22Rv1 (cell line): Measurements from ENCODE around the gene GADL1.

Experiments used
- H3K27ac ChIP-seq: fragments of 450-650 bp; 2 replicates; pipeline ENCODE4 v1.5.1; 2017
- ZFX ChIP-seq: fragments of 450-650 bp; IDR thresholded peaks from 2 replicates; pipeline ENCODE4 v1.6.1; 2017; ENCODE audit warnings: antibody characterized with exemption, borderline replicate concordance
- TF ChIP-seq, protein P1 (sequence below): fragments of 450-650 bp; IDR thresholded peaks from 2 replicates; pipeline ENCODE4 v1.5.1; 2017; ENCODE audit warnings: mild to moderate bottlenecking

Gene GADL1

DNA sequence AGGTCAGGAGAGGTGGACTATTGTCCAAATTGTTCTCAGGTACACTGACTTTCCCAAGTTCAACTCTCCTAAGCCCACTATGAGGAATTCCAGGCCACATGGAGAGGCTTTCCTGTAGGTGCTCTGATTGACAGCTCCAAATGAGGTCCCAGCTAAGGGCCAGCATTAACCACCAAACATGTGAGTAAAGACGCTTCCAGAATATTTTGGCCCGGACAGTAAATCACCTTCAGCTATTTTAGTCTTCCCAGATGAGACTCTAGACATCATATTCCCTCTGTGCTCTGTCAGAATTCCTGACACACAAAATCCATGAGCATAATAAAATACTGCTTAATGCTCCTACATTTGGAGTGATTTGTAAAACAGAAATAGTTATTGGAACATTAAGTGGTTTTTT is 152.6 kb downstream of the GADL1 start:
- TF ChIP-seq ZFX = no peak
- TF ChIP-seq, protein P1, sequence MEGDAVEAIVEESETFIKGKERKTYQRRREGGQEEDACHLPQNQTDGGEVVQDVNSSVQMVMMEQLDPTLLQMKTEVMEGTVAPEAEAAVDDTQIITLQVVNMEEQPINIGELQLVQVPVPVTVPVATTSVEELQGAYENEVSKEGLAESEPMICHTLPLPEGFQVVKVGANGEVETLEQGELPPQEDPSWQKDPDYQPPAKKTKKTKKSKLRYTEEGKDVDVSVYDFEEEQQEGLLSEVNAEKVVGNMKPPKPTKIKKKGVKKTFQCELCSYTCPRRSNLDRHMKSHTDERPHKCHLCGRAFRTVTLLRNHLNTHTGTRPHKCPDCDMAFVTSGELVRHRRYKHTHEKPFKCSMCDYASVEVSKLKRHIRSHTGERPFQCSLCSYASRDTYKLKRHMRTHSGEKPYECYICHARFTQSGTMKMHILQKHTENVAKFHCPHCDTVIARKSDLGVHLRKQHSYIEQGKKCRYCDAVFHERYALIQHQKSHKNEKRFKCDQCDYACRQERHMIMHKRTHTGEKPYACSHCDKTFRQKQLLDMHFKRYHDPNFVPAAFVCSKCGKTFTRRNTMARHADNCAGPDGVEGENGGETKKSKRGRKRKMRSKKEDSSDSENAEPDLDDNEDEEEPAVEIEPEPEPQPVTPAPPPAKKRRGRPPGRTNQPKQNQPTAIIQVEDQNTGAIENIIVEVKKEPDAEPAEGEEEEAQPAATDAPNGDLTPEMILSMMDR = no peak
- H3K27ac ChIP-seq = no peak overlapping the region

DNA sequence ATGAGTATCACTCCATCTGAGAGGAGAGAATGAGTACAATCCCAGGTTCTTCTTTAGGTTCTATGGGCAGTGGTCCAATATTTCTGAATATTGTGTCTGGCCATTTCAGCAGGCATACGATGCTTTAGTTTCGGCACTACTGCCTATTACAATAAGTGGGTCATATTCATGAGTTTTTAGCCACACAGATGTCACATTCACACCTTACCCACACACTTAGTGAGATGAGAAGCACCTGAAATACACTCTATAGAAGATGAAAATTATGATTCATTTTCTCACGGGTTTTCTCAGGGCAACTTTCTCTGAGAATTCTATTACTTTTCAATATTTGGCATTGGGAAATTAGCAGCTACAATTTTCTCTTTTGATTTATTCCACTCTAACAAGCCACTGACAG is 155.9 kb downstream of the GADL1 start:
- H3K27ac ChIP-seq = no peak overlapping the region
- TF ChIP-seq, protein P1 = no peak
- TF ChIP-seq ZFX = no peak

DNA sequence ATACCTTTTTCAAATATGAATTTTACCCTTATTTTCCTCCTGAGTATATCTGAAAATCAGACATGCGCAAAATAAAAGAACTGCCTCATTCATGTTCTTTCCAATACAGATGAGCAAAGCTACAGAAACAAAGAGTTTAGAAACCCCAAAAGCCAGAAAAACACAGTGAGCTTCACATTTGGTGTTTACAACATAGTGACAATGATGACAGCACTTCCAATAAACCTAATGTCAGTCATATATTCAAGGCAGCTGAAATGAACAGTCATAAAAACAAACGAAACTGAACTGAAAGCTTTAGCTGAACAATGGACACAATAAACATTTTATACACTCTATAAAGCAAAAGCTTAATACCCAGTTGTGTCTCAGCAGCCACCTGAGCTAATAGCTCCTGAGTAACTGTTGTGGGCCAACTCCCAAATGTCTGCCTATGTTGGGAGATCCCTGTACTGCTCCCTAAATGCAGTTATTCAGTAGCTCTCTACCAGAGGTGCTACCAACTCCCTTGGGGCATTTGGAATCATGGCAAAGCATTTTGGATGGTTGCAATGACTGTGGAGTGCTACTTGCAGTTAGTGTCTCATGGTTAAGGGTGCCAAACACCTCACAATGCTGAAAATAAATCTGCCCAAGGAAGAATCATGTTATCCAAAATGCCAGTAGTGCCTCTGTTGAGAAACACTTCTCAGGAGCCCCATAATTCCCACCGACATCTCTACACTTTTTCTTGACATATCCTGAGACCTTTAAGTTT is 156.5 kb downstream of the GADL1 start:
- TF ChIP-seq ZFX = no peak
- TF ChIP-seq, protein P1 = no peak
- no peak overlapping the region for H3K27ac ChIP-seq

DNA sequence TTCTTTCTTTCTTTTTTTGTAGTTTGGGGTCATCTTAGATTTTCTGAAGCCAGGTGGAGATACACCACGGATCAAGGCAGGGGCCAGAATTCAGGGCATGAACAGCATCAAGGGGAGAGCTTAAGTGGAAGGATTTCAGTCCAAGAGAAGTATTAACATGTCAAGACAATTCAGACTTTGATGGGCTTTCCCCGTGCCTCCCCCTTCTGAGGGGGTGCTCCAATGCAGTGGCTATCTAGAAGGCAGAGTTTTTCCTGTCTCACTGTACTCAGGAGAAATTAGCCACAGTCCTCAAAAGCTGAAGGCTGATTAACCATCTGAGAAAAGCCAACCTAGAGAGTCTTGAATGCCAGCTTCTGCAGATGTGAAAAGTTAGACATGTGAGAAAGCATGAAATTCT is 160.8 kb downstream of the GADL1 start:
- no peak overlapping the region for H3K27ac ChIP-seq
- TF ChIP-seq, protein P1 = no peak
- TF ChIP-seq ZFX = no peak

DNA sequence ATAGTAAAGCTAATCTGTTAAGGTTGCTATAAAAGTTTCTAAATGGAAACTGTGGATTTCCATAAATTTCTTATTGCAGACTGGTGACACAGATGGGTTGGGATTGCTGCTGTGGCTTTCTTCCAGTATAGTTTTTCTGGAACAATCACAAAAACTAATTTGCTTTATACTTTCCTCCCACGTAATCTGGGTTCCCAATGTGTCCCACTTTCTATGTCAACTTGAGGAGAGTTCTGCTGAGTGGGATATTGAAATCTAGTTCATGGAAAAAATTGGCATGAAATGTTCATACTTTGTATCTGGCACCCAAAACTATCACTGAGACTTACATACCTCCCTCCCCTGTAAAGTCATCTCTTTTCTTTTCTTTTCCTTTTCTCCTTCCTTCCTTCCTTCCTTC is 161.3 kb downstream of the GADL1 start:
- no peak for TF ChIP-seq ZFX
- TF ChIP-seq, protein P1 = no peak
- no peak overlapping the region for H3K27ac ChIP-seq

DNA sequence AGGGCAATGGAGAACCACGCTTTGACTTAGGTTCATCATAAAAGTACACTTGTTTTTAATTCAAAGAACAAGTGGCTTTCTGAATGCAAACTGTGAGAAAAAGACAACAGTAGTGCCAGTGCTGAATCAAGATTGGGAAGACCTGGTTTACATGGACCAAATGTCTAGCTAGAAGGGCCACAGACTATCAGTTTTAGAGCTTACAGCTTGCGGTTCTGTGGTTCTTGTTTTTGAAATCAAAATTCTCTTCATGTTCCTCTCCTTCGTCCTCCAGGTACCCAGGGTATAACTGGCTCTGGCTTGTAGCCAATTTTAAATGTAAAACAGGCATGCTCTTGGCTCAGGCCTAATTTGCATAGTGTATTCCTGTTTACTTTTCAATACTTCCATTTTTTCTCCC is 163.5 kb downstream of the GADL1 start:
- TF ChIP-seq, protein P1 = no peak
- no peak for TF ChIP-seq ZFX
- H3K27ac ChIP-seq = no peak overlapping the region

DNA sequence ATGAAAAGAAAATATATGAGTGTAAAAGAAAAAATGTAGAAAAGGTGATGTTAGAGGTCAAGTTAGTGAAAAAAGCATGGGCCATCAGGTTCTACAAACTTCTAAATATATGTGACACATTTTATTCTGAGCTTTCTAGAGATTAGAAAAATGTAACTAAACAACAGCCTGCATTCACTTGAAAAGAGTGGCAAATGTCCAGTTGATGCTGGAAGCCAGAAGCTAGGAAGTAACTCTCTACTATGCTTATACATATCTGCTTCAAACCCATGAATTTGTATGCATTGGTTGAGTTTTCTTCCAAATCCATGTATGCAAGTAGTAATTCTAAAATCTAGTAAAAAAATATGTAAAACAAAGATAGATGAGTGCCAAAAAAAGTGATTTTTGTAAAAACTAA is 164.5 kb downstream of the GADL1 start:
- no peak overlapping the region for H3K27ac ChIP-seq
- TF ChIP-seq, protein P1 = no peak
- no peak for TF ChIP-seq ZFX
